ENCODE measurements around the gene RAB27A.

The RAB27A gene

DNA sequence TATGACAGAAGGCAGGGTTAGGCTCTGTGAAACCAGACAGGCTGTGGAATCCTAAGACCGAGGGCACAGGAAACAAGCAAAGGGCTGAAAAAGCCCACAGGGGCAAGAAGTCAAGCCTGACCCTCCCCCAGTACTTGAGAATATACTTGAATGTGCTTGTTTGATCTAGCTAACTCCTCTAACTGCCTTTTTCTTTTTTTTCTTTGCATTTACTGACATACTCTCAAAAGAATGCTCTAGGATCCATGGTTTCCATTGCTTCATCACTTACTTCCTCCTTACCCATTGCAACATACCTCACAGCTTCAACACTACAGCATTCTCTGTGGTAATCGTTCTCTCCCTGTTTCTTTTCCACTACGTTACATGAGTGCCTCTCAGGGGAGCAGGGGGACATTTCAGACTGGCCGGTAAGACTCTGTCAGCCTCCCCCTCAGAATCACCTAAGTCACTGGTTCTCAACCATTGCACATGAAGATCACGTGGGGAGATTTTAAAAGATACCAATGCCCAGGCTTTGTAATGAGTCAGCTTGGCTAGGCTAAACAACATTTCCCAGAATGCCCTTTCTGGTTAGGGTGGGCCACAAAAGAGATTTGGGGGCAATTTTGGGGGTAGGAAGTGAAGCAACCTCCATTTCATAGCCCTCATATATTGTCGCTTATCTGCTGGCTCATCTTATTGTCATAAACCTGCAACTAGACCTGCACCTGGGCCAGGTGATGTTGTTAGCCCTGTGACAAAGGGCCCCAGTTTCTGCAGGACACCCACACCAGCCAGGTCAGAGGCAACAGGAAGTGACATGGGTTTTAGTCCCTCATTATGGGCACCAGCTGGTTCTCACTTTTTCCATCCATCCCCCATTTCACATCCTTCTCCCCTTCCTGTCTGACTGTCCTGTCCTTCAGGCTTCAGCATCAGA, 68.3 kb downstream of the RAB27A start:
- no peak for DNase-seq

DNA sequence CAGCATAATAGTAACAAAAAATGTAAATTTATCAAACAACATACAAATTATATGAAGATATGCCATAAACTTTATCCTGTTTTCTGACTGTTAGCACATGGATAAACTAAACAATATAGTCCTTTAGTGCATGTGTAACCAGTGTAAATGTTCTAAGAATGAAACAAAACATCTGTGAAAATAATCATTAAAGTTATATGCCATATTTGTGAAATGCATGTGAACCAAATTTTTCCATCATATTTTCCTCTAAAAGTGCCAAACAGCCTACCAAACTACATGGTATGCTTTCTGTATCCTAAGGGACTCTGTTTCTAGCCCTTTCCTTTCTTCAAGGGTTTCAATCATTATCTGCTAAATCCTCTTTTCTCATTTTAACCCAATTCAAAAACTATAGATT, 69.0 kb downstream of the RAB27A start:
- DNase-seq: no peak

DNA sequence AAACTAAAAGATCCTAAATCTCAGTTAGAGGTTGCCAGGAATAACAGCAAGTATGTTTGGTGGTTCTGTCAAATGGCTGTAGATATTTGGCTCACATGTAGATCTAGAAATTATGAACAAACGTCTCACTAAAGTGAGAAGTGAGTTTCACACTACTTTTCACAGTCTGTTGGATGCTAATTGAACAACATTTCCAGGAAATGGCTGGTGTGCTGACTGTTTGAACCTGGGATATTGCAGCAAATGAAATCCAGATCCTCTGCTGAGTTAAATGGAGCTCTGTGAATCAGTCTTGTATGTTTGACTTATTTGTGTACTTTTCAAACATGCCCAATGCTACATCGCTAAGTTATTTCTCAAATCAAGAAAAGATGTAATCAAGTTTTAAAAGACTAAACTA, 71.6 kb downstream of the RAB27A start:
- no peak for DNase-seq

DNA sequence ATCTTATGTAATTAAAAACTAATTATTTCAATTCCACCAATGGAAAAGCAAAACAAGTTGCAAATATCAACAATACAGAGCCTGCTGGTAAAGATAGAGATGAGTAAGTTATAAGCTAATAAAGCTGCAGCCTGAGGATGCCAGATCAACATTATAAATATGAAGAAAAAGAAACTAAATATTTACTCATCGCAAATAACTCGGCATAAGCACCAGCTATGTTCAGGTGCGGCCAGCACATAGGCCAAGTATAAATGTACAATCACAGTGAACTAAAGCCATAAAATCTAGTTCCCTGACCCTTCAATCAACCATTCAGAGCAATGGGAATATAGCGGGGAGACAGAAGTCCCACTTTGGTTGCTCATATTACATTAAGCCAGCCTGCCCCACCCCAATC, 85.1 kb downstream of the RAB27A start:
- DNase-seq: no peak

DNA sequence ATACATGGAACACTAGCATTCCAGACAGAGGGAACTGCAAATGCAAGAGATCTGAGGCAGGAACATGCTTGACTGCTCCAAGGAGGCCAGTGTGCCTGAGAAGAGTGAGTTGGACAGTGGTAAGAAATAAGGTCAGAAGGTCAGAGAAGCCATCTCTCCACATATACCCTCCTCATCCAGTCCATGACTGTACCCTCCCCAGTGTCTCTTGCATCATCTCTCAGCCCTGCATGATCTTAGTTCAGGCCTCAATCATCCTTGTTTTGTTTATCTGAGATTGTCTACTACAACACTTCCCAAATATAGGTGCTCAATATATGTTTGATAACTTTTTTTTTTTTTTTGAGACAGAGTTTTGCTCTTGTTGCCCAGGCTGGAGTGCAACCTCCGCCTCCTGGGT, 87.4 kb downstream of the RAB27A start:
- no peak for DNase-seq

DNA sequence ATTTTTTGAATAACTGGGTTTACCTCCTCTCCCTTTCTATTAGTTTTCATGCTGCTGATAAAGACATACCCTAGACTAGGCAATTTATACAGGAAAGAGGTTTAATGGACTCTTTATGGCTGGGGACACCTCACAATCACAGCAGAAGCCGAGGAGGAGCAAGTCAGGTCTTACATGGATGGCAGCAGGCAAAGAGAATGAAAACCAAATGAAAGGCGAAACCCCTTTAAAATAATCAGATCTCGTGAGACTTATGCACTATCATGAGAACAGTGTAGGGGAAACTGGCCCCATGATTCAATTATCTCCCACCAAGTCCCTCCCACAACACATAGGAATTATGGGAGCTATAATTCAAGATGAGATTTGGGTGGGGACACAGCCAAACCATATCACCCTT, 90.9 kb downstream of the RAB27A start:
- DNase-seq: no peak

DNA sequence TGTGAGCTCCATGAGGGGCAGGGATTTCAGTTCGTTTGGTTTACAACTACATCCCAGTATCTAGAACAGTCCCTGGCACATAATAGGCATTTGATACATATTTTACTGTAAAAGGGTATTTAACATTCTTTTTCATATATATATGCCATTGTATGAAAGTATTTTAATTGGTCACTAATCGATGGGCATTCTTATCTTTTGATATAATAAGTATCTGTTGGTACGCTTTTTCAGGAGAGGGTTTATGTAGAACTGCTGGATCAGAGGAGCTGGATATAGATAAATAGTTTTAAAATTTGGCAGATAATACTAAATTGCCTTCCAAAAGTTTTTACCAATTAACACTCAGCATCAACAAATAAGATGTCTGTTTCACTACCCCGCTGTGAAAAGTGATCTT, 91.9 kb downstream of the RAB27A start:
- DNase-seq: no peak

DNA sequence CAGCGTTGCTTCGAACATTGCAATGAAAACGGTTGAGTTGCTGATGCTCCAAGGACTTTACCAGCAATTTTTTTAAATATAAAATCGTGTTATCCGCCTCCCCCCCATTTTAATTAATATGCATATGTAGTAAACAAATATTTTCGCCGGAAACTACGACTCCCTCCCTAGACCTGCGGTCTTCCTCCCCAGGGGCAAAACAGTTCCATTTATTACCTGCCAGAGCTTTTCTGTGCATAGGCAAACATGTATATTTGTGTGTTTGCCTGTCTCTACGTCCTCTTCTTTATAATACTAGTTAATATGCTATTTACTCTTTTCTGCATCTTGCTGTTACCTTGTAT, 92.3 kb downstream of the RAB27A start:
- peak; percentile 39 for DNase-seq

DNA sequence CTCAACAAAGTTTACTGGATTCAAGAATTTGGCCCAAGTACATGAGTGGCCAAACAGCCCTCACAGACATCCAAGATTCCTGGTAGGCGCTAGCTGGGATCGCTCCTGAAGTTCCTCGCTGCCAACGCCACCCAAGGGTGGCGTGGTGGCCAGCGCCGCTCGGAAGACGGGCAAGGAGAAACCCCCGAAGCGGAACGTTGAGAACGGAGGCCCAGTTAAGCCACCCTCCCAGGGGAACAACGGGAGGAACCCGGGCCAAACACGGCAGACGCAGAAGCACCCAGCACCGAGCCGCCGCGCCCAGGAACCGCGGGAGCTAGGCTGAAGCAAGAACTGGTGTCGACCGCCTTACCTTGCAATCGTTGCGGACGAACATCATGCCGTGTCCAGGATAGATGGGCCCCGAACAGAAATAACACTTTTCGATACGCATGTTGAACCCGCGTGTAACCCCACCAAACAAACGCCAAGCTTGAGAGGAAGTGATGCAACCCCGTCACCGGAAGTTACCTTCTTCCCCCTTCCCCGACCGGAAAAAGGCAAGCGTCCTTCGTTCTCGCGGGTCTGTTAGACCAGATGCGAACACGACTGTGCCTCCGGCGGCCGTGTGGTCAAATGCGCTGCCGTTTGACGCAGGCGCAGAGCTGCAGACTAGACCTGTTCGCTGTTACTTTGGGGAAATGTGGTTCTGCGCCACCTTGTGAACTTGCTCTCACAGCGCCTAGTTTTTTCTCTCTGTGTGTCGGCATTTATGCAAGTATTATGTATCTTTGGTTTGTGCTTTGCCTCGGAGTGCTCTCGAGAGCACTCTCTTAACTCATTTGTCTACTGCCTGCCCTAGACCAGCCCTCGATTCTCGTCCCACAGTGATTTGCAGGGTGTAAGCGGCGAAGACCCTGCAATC, 92.9 kb downstream of the RAB27A start, which contains the start of gene RSL24D1:
Gene RSL24D1, minus strand, starts transcription at position 484 of the 904 bp plus-strand sequence. Its CDS starts 51 bp downstream, at position 433.
- DNase-seq: peak; percentile 99

DNA sequence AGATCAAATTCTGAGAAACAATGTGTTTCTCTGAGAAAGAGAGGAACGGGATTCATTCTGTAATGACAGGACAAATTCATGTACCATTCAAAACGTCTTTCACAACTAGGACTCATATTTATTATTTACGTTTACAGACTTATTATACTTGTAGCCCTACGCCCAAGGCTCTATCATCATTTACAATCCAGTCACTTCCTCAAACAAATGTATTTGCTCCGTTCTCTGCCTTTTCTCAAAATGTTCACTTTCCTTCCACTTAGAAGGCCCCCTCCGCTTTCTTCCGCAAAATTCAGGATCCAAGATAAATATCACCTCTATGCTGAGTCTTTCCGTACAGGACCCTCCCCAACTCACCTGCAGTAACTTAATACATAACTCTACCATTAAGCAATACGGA, 93.6 kb downstream of the RAB27A start:
- DNase-seq: no peak

DNA sequence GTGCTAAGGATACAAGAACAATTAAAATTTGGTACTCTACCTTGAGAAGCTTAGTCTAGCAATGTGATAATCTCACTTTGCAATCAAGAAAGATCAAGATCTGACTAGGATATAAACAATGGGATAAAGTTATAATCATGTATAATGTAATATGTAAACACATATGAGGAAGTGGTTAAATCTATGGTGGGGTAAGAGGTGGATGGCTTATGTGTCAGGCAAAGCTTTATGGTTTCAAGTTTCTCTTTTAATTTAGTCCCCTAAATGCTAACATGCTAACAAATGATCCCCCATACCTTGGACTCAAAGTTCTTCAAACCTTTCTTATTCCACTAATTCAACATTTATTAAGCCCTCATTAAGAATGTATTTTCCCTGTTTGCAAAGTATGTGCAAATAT, 95.4 kb downstream of the RAB27A start:
- no peak for DNase-seq

DNA sequence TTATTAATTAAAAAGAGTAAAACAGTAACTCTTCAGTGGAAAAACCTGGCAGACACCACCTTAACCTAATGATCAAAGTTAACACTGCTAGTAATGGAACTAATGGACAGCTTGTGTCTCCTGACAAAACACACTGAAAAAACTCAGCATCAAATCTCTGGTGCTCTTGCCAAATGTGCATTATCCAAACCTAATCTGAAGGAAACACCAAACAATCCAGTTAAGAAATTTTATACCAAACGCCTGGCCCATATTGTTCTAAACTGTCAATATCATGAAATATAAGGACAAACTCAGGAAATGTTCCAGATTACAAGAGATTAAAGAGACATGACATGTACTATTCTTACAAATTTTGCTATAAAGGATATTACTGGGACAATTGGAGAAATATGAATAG, 103.3 kb downstream of the RAB27A start:
- DNase-seq: no peak

DNA sequence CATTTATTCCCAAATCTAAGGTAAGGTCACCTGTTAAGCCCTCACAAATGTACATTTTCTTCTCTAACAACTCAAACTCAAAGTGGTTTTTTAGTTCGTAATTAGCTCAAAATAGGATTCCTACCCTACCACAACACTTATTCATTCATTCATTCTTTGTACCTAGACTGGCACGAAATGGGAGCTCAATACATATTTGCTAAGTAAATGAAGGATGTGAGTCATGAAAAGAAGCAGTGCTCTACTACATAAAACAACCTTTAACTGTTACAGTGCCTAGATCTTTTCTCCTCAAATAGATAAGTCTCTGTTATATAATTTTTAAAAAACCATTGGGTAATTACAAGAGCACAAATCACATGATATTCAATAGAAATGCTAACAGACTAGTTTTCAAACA, 105.9 kb downstream of the RAB27A start:
- DNase-seq: no peak

DNA sequence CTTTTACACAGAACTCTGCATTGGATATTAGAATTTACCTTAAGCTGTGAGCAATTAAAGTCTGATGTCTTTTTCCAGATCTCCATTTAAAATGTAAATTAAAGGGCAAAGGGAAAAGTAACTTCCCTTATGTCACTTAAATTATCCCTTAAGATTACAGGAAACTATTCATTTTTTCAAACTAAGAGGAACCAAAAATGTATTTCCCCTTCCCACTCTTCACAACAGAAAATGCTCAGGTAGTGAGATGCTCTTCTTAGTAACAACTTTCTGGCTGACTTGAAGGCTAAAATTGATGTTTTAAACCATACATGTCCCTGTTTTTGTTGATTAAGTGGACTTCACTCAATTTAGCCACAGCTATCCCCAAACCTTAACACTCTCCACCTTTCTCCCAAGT, 110.5 kb downstream of the RAB27A start:
- no peak for DNase-seq

DNA sequence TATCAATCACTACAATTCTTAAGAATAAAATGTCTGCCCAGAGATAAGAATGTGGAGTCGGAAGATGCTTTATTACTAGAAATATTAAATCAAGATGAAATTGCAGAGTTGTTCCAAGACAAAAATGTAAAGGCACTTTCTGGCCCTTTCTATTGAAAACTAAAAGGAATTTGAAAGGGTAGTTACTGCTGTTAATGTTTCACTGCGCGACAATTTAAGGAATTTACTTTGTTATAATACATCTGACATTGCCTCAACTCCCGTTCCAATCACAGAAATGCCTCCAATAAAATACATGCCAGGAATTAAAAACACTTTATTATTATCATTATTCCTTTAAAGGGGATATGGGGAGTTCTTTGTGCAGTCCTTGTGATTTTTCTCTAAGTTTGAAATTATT, 119.3 kb downstream of the RAB27A start:
- DNase-seq: no peak

DNA sequence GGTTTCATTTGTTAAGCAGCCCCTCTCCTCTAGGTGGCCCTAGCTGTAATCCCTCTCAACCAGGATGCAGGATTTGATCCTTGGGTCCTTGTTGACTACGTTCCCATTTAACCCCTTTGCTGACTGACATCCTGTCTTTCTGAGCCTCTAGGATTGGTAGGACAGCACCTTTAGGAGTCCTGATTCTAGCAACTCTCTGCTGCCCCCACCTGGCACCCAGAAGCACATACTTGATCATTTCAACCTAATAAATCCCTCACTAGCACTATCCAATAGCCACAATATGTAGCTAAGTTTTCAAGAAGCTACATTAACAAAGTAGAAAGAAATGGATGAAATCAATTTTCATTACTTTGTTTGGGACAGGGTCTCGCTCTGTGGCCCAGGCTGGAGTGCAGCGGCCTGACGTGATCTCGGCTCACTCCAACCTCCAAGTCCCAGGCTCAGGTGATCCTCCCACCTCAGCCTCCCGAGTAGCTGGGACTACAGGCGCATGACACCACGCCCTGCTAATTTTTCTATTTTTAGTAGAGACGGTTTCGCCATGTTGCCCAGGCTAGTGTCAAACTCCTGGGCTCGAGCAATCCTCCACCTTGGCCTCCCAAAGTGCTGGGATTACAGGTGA, 121.2 kb downstream of the RAB27A start:
- peak; percentile 92 for DNase-seq

DNA sequence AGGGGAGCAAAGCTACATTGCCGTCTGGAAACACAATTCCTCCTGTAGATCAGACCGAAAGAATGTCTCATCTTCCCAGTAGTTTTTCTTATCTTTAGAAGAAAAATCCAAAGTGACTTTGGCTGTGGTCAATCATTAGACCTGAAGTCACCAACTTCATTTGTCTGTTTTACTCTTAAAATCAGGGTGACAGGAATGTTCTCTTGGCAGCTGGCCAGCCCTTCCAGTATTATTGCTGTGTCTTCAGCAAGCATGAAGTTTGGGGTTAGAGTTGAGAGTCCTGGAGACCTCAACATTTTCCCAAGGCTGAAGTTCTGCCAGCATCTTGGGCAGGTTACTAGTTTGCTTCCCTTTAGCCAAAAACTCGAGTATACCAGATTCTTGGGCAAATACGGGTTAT, 125.3 kb downstream of the RAB27A start:
- DNase-seq: no peak

Measured in NCI-H82 (cell line).